Ectodermal cell (in vitro differentiated cells): ENCODE measurements around the gene NCDN. TPM values are rescaled to one million over a fixed set of nuclear protein-coding genes. Genes with fewer than 3 reads are reported as not detected.

ENCODE experiments used
- H3K27ac ChIP-seq: 2 replicates; pipeline ENCODE4 v1.7.0; 2013; ENCODE audit warnings: mild to moderate bottlenecking, low read depth, low read length; ENCODE audit not compliant: insufficient read depth, poor library complexity, severe bottlenecking
- H3K27me3 ChIP-seq: 2 replicates; pipeline ENCODE4 v1.7.0; 2013; ENCODE audit warnings: mild to moderate bottlenecking, low read length; ENCODE audit not compliant: insufficient read depth, control insufficient read depth, poor library complexity, severe bottlenecking
- H3K36me3 ChIP-seq: one replicate; pipeline ENCODE4 v1.7.0; 2013; ENCODE audit warnings: low read length; ENCODE audit not compliant: control insufficient read depth, insufficient read depth
- H3K4me1 ChIP-seq: one replicate; pipeline ENCODE4 v1.7.0; 2013; ENCODE audit warnings: low read length; ENCODE audit not compliant: control insufficient read depth, insufficient read depth
- H3K4me3 ChIP-seq: 2 replicates; pipeline ENCODE4 v1.7.0; 2013; ENCODE audit warnings: low read depth, low read length, control low read depth; ENCODE audit not compliant: insufficient read depth
- H3K9me3 ChIP-seq: 2 replicates; pipeline ENCODE4 v1.7.0; 2013; ENCODE audit warnings: mild to moderate bottlenecking, low read length, moderate library complexity; ENCODE audit not compliant: control insufficient read depth
- WGBS, 2 experiments: methylation state at CpG; one replicate each; pipeline ENCODE4 v1.1.7; 2013; ENCODE audit warnings: missing lambda C conversion rate in 2 of 2; 5-methylcytosine and 5-hydroxymethylcytosine counted together
- polyA plus RNA-seq, 4 experiments: library from polyadenylated mRNA; stranded (reverse); fragments of 50-300 nt; gene quantifications; one replicate each; pipeline ENCODE4 v1.2.3, GENCODE V29; 2013

The NCDN gene
- 27.3 TPM for polyA plus RNA-seq (2013, experiment 1 of 4)
- polyA plus RNA-seq (2013, experiment 2 of 4) = 28.9 TPM
- polyA plus RNA-seq (2013, experiment 3 of 4) = 20.0 TPM
- 23.5 TPM for polyA plus RNA-seq (2013, experiment 4 of 4)

GRCh38 chr1:35557611-35558373, at the start of gene NCDN:
NCDN (plus strand) TSS chr1:35557799; CDS start chr1:35558191, 392 bp downstream.
- peaks cover 21% of the 10 kb centered on the region for H3K36me3 ChIP-seq

DNA sequence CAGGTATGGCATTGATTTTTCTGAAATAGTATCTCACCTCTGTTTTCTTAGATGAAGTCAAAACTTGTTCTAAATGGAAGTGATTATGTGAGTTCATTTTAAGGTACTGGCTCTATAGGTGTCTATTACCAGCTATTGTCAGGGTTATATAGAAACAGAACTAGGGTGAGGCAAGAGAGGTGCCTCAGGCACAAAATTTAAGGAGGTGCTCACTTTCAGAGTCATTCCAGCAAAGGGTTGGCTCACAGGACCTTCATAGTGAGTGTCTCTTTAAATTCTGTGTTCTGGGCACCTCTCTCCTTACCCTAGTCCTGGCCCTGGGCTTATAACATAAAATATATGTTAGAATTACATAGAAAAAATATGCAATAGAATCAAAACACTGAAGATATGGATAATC, 49.7 kb upstream of the NCDN start:
- Histone ChIP-seq H3K27ac (no peak overlapping the region), H3K4me3 (no peak overlapping the region), H3K27me3 (no peaks in the 10 kb centered on the region), H3K36me3 (no peaks in the 10 kb centered on the region), H3K4me1 (no peaks in the 10 kb centered on the region), H3K9me3 (no peaks in the 10 kb centered on the region)

More at GRCh38 chr1:35557611-35558373, at the start of gene NCDN:
- Histone ChIP-seq H3K9me3 (no peaks in the 10 kb centered on the region), H3K27me3 (no peaks in the 10 kb centered on the region), H3K27ac (peak within 1 kb of the TSS; percentile 90), H3K4me1 (peaks cover 13% of the 10 kb centered on the region), H3K4me3 (peak within 1 kb of the TSS; percentile 91)
- WGBS, 2 experiments = 0% methylated on average over 58 of the region's 58 CpGs

DNA sequence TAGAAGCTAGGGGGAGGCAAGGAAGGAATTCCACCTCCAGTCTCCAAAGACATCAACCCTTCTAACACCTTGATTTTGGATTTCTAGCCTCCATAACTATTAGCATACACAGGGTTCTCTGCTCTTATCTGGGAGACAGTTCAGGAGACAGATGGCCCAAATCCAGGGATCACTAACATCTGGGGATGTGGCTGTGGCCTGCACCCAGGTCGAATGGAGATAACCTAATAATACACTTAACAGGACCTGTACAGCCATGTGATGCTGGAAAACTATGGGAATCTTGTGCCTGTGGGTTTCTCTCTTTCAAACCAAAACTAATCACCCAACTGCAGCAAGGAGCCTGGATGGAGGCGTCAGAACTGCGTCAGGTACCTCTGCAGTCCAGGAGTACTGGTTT, 48.0 kb upstream of the NCDN start:
- no peaks in the 10 kb centered on the region for H3K9me3 ChIP-seq
- no peak overlapping the region for H3K4me3 ChIP-seq
- no peaks in the 10 kb centered on the region for H3K36me3 ChIP-seq
- H3K27ac ChIP-seq = no peak overlapping the region
- no peaks in the 10 kb centered on the region for H3K27me3 ChIP-seq
- no peaks in the 10 kb centered on the region for H3K4me1 ChIP-seq
- 98 to 100% methylated on average over 3 of the region's 3 CpGs for WGBS, 2 experiments

DNA sequence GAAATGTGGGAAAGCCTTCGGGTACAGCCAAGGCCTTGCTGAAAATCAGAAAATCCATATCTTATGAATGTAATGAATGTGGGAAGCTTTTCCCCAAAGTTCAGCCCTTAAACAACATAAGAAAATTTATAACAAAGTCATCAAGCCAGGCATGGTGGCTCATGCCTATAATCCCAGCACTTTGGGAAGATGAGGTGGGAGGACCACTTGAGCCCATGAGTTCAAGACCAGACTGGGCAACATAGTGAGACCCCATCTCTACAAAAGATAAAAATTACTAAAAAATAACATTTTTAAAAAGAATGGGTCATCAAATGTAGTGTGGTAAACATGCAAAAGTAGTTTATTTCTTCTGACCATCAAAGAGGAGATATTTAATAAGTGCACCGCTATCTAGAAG, 46.3 kb upstream of the NCDN start:
- WGBS, 2 experiments = 91 to 96% methylated on average over 1 of the region's 2 CpGs
- no peaks in the 10 kb centered on the region for H3K27me3 ChIP-seq
- H3K9me3 ChIP-seq = peaks cover 2% of the 10 kb centered on the region
- H3K4me1 ChIP-seq = no peaks in the 10 kb centered on the region
- no peak overlapping the region for H3K4me3 ChIP-seq
- no peaks in the 10 kb centered on the region for H3K36me3 ChIP-seq
- H3K27ac ChIP-seq = no peak overlapping the region

DNA sequence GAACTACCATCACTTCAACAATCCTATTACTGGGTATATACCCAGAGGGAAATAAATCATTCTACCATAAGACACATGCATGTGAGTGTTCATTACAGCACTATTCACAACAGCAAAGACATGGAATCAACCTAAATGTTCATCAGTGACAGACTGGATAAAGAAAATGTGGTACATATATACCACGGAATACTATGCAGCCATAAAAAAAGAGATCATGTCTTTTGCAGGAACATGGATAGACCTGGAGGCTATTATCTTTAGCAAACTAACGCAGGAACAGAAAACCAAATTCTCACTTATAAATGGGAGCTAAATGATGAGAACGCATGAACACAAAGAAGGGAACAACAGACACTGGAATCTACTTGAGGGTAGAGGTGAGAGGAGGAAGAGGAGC, 39.4 kb upstream of the NCDN start:
- WGBS, 2 experiments = 94 to 99% methylated on average over 3 of the region's 3 CpGs
- H3K4me3 ChIP-seq = no peak overlapping the region
- H3K9me3 ChIP-seq = peaks cover 2% of the 10 kb centered on the region
- H3K27me3 ChIP-seq = no peaks in the 10 kb centered on the region
- H3K36me3 ChIP-seq = peaks cover 5% of the 10 kb centered on the region
- H3K27ac ChIP-seq = no peak overlapping the region
- no peaks in the 10 kb centered on the region for H3K4me1 ChIP-seq

- peaks cover 5% of the 10 kb centered on the region for H3K36me3 ChIP-seq
- no peak overlapping the region for H3K4me3 ChIP-seq
- H3K4me1 ChIP-seq = no peaks in the 10 kb centered on the region
- H3K9me3 ChIP-seq = peaks cover 2% of the 10 kb centered on the region
- H3K27ac ChIP-seq = no peak overlapping the region
- no peaks in the 10 kb centered on the region for H3K27me3 ChIP-seq
- WGBS, 2 experiments = 94 to 100% methylated on average over 1 to 2 of the region's 2 CpGs
Measured at GRCh38 chr1:35519432-35519831, 38.2 kb upstream of the NCDN start.

DNA sequence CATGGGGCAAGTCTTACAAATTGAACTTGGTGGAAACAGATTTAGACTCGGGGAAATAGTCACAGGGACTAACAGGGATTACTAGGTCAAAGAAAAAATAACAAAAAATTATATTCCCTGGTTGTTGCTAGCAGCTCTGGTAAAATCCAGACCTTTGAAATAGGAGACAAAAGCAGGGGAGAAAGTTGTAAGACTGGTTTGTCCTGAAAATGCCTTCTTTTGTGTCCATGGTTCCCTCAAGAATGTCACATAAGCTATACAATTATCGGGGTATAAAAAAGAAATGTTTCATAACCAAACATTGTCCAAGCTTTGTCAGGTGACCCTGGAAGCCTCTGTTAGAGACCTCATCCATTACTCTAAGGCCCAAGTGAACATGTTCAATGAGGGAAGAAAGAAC, 33.5 kb upstream of the NCDN start:
- Histone ChIP-seq H3K27ac (no peak overlapping the region), H3K4me1 (no peaks in the 10 kb centered on the region), H3K36me3 (no peaks in the 10 kb centered on the region), H3K9me3 (no peaks in the 10 kb centered on the region), H3K4me3 (no peak overlapping the region), H3K27me3 (no peaks in the 10 kb centered on the region)
- WGBS, 2 experiments = 92 to 100% methylated on average over 2 of the region's 2 CpGs

DNA sequence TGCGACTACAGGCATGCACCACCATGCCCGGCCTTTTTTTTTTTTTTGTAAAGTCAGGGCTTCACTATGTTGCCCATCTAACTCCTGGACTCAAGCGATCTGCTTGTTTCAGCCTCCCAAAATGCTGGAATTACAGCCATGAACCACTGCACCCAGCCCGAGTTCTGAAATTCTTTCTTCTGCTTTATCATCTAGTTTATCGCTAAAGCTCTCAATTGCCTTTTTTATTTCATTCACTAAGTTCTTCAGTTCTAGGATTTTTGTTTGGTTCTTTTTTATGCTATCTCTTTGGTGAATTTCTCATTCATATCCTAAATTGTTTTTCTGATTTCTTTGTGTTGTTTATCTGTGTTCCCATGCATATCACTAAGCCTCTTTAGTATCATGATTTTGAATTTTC, 27.4 kb upstream of the NCDN start:
- H3K27ac ChIP-seq = no peak overlapping the region
- peaks cover 8% of the 10 kb centered on the region for H3K36me3 ChIP-seq
- H3K27me3 ChIP-seq = no peaks in the 10 kb centered on the region
- H3K4me1 ChIP-seq = no peaks in the 10 kb centered on the region
- WGBS, 2 experiments = 73 to 76% methylated on average over 5 of the region's 5 CpGs
- H3K9me3 ChIP-seq = no peaks in the 10 kb centered on the region
- no peak overlapping the region for H3K4me3 ChIP-seq

DNA sequence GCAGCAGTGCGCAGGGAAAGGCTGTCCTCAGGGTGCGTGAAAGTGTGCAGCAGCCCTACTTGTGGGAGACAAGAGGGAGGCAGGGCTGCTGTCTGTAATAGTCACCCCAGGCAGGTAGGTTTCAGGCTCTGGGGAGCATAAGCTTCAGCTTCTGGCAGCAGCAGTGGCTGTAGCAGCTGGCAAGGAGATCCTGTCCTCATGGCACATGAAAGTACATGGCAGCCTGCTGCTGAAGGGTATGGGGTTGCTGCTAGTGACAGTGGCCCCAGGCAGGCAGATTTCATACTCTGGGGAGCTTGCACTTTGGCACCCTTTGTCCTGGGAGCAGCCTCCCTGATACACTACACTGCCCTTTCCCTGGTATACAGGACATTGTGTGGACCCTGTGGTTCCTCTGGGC, 26.7 kb upstream of the NCDN start:
- H3K9me3 ChIP-seq = no peaks in the 10 kb centered on the region
- no peaks in the 10 kb centered on the region for H3K4me1 ChIP-seq
- H3K36me3 ChIP-seq = peaks cover 8% of the 10 kb centered on the region
- H3K4me3 ChIP-seq = no peak overlapping the region
- no peaks in the 10 kb centered on the region for H3K27me3 ChIP-seq
- WGBS, 2 experiments = 97 to 100% methylated on average over 2 of the region's 2 CpGs
- H3K27ac ChIP-seq = no peak overlapping the region

- Histone ChIP-seq H3K4me3 (no peak overlapping the region), H3K9me3 (no peaks in the 10 kb centered on the region), H3K36me3 (peaks cover 8% of the 10 kb centered on the region), H3K27me3 (no peaks in the 10 kb centered on the region), H3K4me1 (peaks cover 2% of the 10 kb centered on the region), H3K27ac (no peak overlapping the region)
- 93% methylated on average over 6 of the region's 6 CpGs for WGBS, 2 experiments
Measured at GRCh38 chr1:35531368-35531767, 26.2 kb upstream of the NCDN start.
